NCI-H2196 treated with DMSO at 0.1 percent for 48 hours (cell line): ENCODE data around the gene NBPF3.
"Not testable (repeated sequence)": the region's sequence is repeated elsewhere in the genome, so short reads cannot be mapped to it uniquely, and the experiment has no call there.

Source experiments
- DNase-seq: peaks from one replicate; lab custom pipeline; 2025; ENCODE audit not compliant: unreplicated experiment; lab: John Stamatoyannopoulos, UW

NBPF3 gene

DNA sequence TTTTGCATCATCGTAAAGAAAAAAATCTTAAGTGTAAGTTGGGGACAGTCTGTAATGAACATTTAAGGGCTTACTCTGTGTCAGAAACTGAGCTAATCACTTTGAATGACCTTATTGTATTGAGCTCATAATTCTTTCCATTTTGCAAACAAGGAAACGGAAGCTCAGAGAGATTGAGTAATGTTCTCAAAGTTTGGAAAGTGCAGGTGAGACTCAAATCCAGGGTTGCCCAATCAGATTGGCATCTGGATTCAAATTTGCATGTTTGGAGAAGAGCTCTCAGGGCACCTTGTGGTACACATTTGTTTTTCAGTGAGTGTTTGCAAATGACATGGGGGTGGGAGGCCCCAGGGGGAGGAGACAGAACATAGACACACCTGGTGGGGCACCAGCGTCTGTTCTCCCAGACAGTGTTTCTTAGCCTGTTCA, 77.2 kb downstream of the NBPF3 start:
- no peak for DNase-seq

- DNase-seq: no peak
Observed at GRCh38 chr1:21517660-21518480, 77.9 kb downstream of the NBPF3 start.

GRCh38 chr1:21518774-21519455, 79.0 kb downstream of the NBPF3 start:
- DNase-seq: no peak

GRCh38 chr1:21519486-21520070, 79.6 kb downstream of the NBPF3 start:
- DNase-seq: not testable (repeated sequence)

DNA sequence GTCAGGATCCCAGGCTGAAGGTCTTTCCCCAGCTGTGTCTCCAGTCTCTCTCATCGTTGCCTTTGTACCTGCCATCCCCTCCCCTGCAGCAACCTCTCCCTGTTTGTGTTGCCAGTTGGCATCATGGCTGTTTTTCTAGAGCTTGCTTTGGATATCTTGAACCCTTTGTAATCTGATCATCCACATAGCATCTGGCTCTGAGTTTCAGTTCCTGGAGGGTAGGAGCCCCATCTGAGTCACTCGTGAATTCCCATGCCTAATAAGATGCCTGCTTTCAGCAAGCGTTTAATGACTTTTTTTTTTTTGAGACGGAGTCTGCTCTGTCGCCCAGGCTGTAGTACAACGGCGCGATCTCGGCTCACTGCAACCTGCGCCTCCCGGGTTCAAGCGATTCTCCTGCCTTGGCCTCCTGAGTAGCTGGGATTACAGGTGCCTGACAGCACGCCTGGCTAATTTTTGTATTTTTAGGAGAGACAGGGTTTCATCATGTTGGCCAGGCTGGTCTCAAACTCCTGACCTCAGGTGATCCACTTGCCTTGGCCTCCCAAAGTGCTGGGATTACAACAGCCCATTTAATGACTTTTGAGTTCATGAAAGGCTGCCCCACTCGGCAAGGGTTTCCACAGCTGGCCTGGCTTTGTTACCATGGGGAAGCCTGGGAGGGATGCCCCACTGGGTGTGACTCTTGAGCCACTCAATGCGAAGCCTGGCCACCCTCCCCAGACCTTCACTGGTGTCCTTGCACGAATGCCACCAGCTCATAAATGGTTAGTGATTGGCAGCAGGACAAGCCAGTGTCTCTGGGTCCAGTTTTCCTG, 81.2 kb downstream of the NBPF3 start:
- DNase-seq: no peak

DNA sequence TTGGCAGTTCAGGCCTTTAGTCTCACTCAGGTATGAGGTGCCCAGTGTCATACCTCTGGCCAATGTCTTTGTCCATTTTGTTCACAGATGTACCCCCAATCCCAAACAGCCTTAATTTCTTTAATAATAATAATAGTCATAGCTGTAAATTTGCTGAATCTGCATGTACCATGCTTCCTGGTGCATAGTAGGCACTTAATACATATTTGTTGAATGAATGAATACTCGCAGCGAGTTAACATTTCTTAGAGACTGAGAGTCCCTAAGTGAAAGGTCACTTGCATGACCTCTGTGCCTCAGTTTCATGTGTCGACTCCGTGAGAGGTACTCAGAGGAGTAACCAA, 81.8 kb downstream of the NBPF3 start:
- DNase-seq: no peak

DNA sequence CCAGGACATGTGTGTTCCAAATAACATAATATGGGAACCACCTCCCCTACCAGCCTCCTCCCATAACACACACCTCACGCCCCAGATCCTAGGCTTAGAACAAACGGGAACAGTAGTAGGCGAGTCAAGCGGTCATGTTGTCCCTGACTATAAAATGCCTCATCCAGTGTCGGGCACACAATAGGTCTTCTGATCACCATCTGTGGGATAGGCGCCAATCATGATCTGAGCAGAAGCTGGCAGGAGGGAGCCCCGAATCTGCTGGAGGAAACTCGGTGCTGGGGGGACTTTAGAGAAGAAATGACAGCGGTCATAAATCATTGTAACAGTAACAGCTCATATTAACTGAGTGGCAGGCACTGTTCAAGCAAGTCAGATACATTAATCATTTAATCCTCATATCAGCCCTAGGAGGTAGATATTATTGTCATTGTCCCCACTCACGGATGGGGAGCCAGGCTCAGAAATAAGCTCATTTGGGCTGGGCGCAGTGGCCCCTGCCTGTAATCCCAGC, 82.6 kb downstream of the NBPF3 start:
- DNase-seq: no peak

- no peak for DNase-seq
Observed at GRCh38 chr1:21523297-21523813, 83.4 kb downstream of the NBPF3 start.

- DNase-seq: no peak
Observed at GRCh38 chr1:21524220-21524619, 84.3 kb downstream of the NBPF3 start.

- DNase-seq: no peak
Observed at GRCh38 chr1:21524686-21525339, 84.9 kb downstream of the NBPF3 start.

DNA sequence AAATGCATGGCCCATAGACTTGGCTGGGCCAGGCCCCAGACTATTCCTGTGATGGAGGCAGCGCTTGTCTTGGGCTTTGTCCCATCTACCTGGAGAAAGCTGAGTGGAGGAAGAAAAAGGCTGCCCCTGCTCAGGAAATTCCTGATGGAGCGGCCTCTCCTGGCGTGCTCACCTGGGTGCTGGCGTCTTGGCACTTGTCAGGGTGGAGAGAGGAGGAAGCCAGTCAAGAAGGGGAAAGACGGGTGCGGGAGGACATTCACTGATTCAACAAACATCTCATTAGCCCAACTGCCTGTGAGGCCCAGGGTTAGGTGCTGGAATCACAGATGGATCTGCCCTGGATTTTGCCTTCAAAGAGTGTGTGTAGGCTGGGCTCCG, 85.4 kb downstream of the NBPF3 start:
- no peak for DNase-seq

DNA sequence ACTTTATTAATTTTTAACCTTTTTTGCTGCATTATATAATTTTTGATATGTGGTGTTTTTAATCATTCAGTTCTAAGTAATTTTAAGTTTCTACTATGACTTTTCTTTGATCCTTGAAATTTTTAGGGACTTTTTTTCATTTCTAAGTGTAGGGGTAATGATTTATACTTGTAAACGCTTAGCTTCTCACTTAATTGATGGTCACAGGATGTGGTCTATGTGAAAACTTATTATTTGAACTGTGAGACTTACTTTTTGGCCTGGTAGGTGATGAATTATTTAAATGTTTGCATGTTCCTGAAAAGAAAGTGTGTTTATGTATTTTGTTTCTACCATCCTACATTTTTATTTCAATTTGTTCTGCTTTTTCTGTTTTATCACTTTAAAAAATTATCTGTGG, 86.5 kb downstream of the NBPF3 start:
- DNase-seq: no peak

DNA sequence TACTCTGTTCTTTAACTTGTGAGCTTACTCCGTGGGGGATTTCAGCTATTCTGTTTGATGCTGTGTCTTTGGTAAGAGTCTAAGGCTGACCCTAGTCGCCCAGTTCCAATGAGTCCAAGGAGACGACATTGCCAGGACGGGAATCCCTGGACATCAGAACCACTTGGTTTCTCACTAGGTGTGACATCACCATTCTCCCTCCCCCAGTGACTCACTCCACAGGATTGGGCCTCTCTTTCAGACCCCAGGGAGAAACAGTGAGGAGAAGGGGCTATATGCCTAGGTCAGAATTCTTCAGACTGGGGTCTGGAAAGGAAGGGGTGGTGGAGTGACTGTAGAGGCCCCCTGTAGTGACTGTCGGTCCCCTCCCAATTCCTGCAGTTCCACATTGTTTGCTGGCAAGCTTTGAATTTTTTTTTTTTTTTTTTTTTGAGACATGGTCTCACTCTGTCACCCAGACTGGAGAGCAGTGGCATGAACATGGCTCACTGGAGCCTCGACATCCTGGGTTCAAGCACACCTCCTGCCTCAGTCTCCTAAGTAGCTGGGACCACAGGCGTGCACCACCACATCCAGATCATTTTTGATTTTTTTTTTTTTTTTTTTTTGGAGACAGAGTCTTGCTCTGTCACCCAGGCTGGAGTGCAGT, 90.6 kb downstream of the NBPF3 start:
- DNase-seq: no peak

GRCh38 chr1:21531241-21531640, 91.3 kb downstream of the NBPF3 start:
- DNase-seq: no peak

- DNase-seq: no peak
Observed at GRCh38 chr1:21532496-21532895, 92.6 kb downstream of the NBPF3 start.

DNA sequence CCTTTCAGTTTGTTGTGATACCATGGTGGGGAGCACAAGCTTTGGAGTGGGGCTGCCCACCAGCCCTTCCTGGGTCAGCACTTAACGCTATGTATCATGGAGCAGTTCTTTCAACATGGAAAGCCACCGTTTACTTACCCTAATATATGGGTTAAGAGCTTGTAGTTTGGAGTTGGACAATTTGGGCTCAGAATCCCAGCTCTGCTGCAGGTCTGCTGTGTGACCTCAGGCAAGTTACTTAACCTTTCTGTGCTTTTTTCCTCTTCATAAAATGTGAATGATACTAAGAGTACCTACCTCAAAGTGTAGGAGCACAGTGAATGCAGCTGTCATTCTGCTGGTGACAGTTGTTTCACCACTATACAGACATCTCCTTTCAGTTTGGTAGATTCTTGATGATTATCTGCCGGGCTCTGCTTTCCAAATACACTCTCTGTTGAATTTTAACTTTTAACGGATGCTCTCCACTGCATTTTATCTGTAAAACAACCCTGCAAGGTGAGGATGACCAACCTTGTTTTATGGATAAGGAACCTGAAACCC, 93.1 kb downstream of the NBPF3 start:
- DNase-seq: no peak

DNA sequence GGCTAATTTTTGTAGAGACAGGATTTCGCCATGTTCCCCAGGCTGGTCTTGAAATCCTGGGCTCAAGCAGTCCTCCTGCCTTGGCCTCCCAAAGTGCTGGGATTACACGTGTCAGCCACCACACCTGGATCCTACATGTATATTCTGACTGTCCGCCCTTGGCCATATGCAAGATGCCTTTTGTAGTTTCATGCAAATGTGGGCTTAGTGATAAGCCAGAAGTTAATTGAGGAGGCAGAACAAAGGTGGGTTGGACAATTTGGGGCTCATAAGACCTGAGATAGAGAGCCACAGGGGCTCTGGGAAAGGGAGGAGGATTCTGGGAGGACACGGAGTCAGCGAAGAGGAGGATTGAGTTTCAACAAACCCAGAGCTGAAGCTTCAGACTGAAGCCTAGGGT, 94.2 kb downstream of the NBPF3 start:
- DNase-seq: no peak
